Subcutaneous adipose tissue (tissue), 4 donors: Measurements from ENCODE around the gene HEATR5A. TPM values are rescaled to one million over a fixed set of nuclear protein-coding genes. Genes with fewer than 3 reads are reported as not detected.

ENCODE experiments used
- total RNA-seq, 4 donors: library from RNA; depleted of rRNA; stranded (reverse); fragments of >200 nt; gene quantifications; one replicate each; pipeline ENCODE4 v1.1.0, GENCODE V29; 2016
- TF ChIP-seq, protein P1 (sequence below): fragments of 450-650 bp; IDR thresholded peaks from one replicate; pipeline ENCODE4 v1.5.1; 2016; ENCODE audit warnings: low read depth, mild to moderate bottlenecking, control low read depth, antibody characterized with exemption, moderate library complexity

HEATR5A gene
- total RNA-seq, 4 donors from 2014 or later, result 27.3 to 40.6 (median 36.3) TPM

DNA sequence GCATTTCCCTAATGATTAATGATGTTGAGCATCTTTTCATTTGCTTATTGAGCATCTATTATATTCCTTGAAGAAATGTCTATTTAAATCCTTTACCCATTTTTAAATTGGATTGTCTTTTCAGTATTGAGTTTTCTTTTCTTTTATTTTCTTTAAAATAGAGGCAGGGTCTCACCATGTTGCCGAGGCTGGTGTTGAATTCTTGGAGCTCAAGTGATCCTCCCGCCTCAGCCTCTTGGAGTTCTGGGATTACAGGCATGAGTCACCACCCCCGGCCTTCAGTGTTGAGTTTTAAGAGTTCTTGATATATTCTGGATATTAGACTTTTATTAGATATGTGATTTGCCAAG, 139.5 kb downstream of the HEATR5A start:
- TF ChIP-seq, protein P1, sequence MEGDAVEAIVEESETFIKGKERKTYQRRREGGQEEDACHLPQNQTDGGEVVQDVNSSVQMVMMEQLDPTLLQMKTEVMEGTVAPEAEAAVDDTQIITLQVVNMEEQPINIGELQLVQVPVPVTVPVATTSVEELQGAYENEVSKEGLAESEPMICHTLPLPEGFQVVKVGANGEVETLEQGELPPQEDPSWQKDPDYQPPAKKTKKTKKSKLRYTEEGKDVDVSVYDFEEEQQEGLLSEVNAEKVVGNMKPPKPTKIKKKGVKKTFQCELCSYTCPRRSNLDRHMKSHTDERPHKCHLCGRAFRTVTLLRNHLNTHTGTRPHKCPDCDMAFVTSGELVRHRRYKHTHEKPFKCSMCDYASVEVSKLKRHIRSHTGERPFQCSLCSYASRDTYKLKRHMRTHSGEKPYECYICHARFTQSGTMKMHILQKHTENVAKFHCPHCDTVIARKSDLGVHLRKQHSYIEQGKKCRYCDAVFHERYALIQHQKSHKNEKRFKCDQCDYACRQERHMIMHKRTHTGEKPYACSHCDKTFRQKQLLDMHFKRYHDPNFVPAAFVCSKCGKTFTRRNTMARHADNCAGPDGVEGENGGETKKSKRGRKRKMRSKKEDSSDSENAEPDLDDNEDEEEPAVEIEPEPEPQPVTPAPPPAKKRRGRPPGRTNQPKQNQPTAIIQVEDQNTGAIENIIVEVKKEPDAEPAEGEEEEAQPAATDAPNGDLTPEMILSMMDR, result no peak

DNA sequence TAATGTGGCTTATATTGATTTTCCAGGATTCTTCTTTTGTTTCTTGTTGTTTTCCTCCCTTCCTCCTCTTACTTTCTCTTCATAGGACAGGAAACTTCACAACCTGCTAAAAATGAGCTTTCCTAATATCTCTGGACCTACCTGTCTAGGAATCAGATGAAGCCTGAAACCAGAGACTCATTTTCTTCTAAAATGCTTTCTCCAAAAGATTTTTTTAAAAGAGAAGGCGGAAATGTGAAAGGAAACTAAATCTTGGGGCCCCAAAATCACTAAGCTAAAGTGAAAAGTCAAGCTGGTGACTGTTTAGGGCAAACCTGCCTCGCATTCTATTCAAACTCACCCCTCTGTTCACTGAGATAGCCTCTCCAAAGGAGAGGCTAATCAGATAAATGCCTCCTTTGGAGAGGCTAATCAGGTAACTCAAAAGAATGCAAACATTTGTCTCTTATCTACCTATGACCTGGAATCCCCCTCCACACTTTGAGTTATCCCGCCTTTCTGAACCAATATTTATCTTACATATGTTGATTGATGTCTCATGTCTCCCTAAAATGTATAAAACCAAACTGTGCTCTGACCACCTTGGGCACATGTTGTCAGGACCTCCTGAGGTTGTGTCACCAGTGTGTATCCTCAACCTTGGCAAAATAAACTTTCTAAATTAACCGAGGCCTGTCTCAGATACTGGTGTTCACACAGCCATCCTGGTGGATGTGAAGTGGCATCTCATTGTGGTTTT, 140.0 kb downstream of the HEATR5A start:
- TF ChIP-seq, protein P1, result no peak

DNA sequence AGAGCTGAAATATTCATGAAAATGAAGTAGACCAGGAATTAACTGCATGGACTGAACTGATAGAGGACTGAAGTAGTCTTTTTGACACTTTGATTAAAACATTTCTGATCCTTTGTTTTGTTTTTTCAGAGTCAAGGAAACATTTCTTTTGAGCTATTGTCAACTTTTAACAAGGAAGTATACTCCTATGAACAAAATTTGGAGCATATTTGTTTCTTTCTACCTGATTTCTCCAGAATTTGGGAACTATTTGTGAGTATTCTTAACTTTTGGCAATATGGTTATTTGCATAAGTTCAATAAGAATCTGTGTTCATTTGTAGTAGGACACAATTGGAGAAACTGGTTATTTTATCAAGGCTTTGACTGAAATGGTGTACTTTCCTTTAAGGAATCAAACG, 141.5 kb downstream of the HEATR5A start:
- TF ChIP-seq, protein P1, result no peak

DNA sequence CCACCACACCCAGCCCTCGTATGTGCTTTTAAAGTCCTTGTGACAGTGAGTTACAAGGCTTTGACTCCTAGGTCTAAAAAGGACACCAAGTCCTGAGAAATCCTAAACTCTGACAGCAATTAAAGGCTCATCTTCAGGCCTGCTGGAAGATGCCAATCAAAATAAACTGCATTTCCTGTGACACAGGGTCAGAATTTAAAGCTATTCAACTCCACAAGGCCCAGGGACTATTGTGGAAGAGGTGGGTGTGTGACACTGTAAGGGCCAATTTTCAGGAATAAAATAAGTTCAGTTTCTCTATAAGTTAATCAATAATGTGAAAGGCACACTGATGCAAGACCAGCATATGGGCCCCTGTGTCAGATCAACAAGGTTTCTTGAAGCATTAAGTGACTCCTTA, 143.3 kb downstream of the HEATR5A start:
- TF ChIP-seq, protein P1, result no peak

DNA sequence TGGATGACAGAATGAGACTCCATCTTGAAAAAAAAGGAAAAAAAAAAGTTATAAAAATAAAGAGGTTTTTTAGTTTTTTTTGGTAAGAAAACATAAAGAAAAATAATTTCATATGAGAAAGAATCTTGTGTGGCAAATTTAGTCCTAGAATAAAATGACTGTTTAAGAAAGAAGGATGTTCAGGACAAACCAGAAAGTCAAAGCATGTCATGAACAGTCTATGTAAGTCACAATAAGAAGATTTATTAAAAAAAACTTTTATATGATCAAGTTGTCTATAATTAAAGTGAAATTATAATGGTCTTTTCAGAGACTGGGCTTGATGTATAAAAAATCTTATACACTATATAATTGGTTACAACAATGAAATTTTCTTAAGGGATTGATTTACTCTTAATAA, 144.6 kb downstream of the HEATR5A start:
- TF ChIP-seq, protein P1, result no peak

DNA sequence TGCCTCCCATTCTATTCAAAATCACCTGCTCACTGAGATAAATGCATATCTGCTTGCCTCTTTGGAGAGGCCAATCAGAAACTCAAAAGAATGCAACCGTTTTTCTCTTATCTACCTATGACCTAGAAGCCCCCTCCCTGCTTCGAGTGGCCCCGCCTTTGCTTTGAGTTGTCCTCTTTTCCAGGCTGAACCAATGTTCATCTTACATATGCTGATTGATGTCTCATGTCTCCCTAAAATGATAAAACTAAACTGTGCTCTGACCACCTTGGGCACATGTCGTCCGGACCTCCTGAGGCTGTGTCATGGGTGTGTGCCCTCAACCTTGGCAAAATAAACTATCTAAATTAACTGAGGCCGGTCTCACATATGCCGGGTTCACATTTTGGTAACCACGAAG, 148.7 kb downstream of the HEATR5A start:
- TF ChIP-seq, protein P1, result no peak

DNA sequence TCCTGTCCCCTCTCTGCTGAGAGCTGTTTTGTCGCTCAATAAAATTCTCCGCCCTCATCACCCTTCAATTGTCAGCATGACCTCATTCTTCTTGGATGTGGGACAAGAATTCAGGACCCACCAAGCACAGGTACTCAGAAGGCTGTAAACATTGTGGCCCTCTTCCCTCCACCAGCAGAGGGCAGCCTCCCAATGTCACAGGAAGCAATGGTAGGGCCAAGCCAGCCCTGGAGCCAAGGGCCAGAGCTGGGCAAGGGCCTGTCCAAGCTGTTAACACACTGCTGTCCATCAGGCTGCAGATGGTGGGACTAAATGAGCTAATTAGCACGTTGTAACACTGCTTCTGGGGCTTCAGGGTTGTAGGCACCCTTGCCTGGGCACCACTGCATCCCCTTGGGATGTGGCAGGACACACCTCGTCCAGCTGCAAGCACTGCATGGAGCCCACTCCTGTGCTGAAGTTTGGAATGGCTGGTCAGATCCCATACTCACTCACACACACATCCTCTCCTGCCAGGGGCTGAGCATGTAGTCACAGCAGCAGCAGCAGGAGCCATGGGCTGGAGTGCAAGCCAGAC, 150.1 kb downstream of the HEATR5A start:
- TF ChIP-seq, protein P1, result no peak
